Measurements from ENCODE around the gene USP47.

- TF ChIP-seq GATA1 (IDR thresholded peaks at IDR 0.05; ENCODE audit: low read depth, low read length): no peak
- no peak for TF ChIP-seq POLR2A (IDR thresholded peaks at IDR 0.05; ENCODE audit: low read length)
Observed at GRCh38 chr11:11963842-11964773, 122.3 kb downstream of the USP47 start.
